Measurements from ENCODE around the gene ZNF784.
"Not testable (repeated sequence)": the region's sequence is repeated elsewhere in the genome, so short reads cannot be mapped to it uniquely, and the experiment has no call there.

ZNF784 gene

DNA sequence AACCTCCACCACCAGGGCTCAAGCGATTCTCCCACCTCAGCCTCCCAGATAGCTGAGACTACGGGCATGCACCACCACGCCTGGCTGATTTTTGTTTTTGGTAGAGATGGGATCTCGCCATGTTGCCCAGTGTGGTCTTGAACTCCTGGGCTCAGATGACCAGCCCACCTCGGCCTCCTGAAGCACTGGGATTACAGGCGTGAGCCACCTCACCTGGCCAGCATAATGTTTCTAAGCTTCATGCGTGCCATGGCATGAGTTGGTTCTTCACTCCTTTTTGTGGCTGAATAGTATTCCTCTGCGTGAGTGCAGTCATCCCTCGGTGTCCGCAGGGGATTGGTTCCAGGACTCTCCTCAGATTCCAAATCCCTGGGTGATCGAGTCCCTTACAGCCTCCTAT is 39.5 kb downstream of the ZNF784 start:
- in situ Hi-C loops (cut with HindIII; ENCODE audit: low pct_ligation_motif_present, low sequenced_read_pairs) = no loop called here
- H3K36me3 ChIP-seq (replicated peaks) = no peaks in the 10 kb centered on the region
- no peaks in the 10 kb centered on the region for H3K27me3 ChIP-seq (replicated peaks)
- no peak overlapping the region for H3K4me3 ChIP-seq (ENCODE audit: low read depth, low read length)
- no peak for DNase-seq
- no peak overlapping the region for H3K27ac ChIP-seq
- TF ChIP-seq, protein P1, sequence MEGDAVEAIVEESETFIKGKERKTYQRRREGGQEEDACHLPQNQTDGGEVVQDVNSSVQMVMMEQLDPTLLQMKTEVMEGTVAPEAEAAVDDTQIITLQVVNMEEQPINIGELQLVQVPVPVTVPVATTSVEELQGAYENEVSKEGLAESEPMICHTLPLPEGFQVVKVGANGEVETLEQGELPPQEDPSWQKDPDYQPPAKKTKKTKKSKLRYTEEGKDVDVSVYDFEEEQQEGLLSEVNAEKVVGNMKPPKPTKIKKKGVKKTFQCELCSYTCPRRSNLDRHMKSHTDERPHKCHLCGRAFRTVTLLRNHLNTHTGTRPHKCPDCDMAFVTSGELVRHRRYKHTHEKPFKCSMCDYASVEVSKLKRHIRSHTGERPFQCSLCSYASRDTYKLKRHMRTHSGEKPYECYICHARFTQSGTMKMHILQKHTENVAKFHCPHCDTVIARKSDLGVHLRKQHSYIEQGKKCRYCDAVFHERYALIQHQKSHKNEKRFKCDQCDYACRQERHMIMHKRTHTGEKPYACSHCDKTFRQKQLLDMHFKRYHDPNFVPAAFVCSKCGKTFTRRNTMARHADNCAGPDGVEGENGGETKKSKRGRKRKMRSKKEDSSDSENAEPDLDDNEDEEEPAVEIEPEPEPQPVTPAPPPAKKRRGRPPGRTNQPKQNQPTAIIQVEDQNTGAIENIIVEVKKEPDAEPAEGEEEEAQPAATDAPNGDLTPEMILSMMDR (IDR thresholded peaks at IDR 0.05; ENCODE audit: low read depth, low read length, missing control alignments) = no peak

DNA sequence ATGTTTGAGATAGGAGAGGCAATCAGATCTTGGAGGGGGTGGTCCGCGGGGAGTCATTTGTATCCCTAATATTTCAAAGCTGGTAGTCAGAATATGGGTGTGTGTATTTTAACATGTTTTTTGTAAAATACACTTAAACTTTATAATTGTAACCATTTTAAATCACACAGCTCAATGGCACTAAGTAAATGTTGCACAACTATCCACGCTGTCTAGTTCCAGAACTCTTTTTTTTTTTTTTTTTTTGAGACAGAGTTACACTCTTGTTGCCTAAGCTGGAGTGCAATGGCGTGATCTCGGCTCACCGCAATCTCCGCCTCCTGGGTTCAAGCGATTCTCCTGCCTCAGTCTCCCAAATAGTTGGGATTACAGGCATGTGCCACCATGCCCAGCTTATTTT is 40.5 kb downstream of the ZNF784 start:
- DNase-seq; H3K27me3 ChIP-seq (replicated peaks); in situ Hi-C loops (cut with HindIII; ENCODE audit: low pct_ligation_motif_present, low sequenced_read_pairs): not testable (repeated sequence)

DNA sequence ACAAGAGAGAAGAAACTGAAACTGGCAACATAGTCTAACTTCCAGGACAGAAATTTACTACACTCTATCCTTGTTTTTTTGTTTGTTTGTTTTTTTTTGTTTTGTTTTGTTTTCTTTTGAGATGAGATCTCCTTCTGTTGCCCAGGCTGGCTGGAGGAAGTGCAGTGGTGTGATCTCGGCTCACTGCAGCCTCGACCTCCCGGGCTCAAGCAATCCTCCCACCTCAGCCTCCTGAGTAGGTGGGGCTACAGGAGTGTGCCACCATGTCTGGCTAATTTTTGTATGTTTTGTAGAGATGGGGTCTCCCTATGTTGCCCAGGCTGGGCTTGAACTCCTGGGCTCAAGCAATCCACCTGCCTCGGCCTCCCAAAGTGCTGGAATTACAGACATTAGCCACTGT is 42.1 kb downstream of the ZNF784 start:
- H3K27ac ChIP-seq; in situ Hi-C loops (cut with HindIII; ENCODE audit: low pct_ligation_motif_present, low sequenced_read_pairs); DNase-seq: not testable (repeated sequence)

More for the DNA sequence above, 40.5 kb downstream of the ZNF784 start:
- not testable (repeated sequence) for H3K36me3 ChIP-seq (replicated peaks); H3K4me3 ChIP-seq (ENCODE audit: low read depth, low read length); H3K27ac ChIP-seq

DNA sequence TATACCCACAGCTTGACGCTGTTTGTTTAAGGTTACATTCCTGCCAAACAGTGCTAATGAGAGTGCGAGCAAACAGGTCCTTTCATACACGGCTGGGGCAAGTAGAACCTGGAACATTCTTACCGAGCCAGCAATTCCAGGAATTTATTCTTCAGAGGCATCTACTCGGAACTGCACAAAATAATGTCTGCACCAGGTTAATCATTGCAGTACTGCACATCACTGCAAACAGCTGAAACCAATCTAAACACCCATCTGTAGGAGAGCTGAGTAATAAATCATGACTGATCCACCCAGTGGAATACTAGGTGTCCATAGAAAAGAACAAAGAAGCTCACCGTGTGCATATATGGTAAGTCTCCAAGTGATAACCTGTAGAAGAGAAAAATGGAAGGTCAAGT is 42.5 kb downstream of the ZNF784 start:
- H3K27ac ChIP-seq = no peak overlapping the region
- in situ Hi-C loops (cut with HindIII; ENCODE audit: low pct_ligation_motif_present, low sequenced_read_pairs) = no loop called here
- no peaks in the 10 kb centered on the region for H3K27me3 ChIP-seq (replicated peaks)
- TF ChIP-seq, protein P1 (IDR thresholded peaks at IDR 0.05; ENCODE audit: low read depth, low read length, missing control alignments) = no peak
- H3K4me3 ChIP-seq (ENCODE audit: low read depth, low read length) = no peak overlapping the region
- H3K36me3 ChIP-seq (replicated peaks) = peaks cover 13% of the 10 kb centered on the region
- no peak for DNase-seq

More for the DNA sequence above, 42.1 kb downstream of the ZNF784 start:
- H3K36me3 ChIP-seq (replicated peaks); H3K27me3 ChIP-seq (replicated peaks); H3K4me3 ChIP-seq (ENCODE audit: low read depth, low read length): not testable (repeated sequence)

DNA sequence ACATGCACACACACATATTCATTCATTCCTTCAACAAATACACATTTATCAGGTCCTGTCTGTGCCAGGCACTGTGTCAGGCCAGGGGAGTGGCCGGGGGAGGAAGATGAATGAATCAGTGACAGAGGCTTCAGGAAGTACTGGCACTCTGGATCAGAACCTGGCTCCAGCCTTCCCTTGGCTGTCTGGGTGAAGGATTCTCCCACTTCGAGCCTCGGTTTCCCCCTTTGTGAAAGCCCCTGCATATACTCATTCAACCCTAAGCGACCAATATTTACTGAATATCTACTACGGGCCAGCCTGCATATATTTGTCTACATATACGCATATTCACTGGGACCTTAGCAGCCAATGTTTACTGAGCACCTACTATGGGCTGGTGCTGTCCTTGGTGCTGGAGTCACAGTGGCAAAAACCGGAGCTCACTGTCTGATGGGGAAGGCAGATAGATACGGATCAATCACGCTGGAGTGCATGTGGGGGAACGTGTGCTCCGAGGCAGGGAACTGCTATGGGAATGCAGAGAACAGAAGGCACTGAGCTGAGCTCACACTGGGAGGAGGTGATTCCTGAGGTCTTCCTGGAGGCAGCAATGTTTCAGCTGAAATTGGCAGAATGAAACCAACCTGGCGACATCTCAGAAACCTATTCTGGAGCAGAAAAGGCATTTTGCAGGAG is 43.1 kb downstream of the ZNF784 start:
- Histone ChIP-seq H3K4me3 (ENCODE audit: low read depth, low read length) (peak overlapping the region; percentile 94), H3K27ac (peak overlapping the region; percentile 50), H3K36me3 (replicated peaks) (peaks cover 14% of the 10 kb centered on the region), H3K27me3 (replicated peaks) (no peaks in the 10 kb centered on the region)
- TF ChIP-seq, protein P1 (IDR thresholded peaks at IDR 0.05; ENCODE audit: low read depth, low read length, missing control alignments) = no peak
- in situ Hi-C loops (cut with HindIII; ENCODE audit: low pct_ligation_motif_present, low sequenced_read_pairs) = no loop called here
- DNase-seq = no peak

DNA sequence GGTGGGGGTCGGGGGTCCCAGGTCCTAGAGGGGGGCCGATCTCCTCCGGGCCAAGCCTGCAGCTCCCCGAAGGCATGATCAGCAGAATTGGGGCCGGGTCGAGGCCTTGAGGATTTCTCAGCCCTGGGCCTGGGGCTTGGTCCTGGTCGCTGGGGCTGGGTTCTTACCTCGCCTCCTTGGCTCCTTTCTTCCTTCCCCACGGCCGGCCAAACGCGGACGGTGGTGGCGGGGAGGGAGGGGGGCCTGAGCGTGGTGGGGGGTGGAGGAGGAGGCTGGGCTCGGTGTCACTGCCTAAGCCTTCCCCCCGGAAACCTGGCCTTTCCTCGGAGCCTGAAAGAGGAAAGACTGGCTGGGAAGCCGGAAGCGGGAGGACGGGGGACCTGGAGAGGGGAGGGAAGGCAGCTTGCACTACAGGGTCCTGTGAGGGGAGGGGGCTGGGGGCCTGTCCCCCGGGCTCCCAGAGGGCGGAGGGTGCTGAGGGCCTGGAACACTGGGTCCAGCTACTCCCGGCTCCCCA is 43.7 kb downstream of the ZNF784 start, which contains the start of gene ZNF579:
Gene ZNF579 (minus strand): TSS at position 221 of the 517 bp plus-strand sequence. CDS start 1,209 bp downstream, outside the sequence.
- Histone ChIP-seq H3K27ac (peak within 1 kb of the TSS; percentile 77), H3K4me3 (ENCODE audit: low read depth, low read length) (peak within 1 kb of the TSS; percentile 94), H3K27me3 (replicated peaks) (no peaks in the 10 kb centered on the region), H3K36me3 (replicated peaks) (peaks cover 14% of the 10 kb centered on the region)
- DNase-seq = peak; percentile 86
- TF ChIP-seq, protein P1 (IDR thresholded peaks at IDR 0.05; ENCODE audit: low read depth, low read length, missing control alignments) = no peak
- in situ Hi-C loops (cut with HindIII; ENCODE audit: low pct_ligation_motif_present, low sequenced_read_pairs) = no loop called here

Data from brain microvascular endothelial cell (primary cell).